Measurements from ENCODE around the gene PRSS27.
"Not testable (repeated sequence)": the region's sequence is repeated elsewhere in the genome, so short reads cannot be mapped to it uniquely, and the experiment has no call there.

PRSS27 gene

GRCh38 chr16:2707368-2708289 lies 12.4 kb downstream of the PRSS27 start:
- DNase-seq = no peak

GRCh38 chr16:2706611-2707311 lies 13.3 kb downstream of the PRSS27 start:
- no peak for DNase-seq

DNA sequence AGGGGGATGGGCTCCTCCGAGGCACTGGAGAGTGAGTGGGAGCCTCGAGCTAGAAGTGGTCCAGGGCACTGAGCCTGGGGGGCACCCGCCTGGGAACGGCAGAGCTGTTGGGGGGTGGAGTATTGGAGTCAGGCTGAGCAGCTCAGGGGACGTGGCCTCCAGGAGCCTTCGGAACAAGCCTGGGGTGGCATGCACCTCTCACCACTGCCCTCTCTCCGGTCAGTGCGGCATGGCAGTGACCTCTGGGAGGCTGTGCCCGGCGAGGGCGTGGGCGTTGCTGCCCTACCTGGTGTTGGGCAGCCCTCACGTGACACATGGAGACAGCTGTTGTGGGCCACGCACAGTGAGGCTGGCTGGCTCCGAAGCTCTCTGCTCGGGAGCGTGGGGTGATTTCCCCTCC lies 13.9 kb downstream of the PRSS27 start:
- no peak for DNase-seq

- no peak for DNase-seq
These were observed 14.7 kb downstream of the PRSS27 start for GRCh38 chr16:2705351-2705750.

GRCh38 chr16:2704983-2705275 lies 15.1 kb downstream of the PRSS27 start:
- no peak for DNase-seq

DNA sequence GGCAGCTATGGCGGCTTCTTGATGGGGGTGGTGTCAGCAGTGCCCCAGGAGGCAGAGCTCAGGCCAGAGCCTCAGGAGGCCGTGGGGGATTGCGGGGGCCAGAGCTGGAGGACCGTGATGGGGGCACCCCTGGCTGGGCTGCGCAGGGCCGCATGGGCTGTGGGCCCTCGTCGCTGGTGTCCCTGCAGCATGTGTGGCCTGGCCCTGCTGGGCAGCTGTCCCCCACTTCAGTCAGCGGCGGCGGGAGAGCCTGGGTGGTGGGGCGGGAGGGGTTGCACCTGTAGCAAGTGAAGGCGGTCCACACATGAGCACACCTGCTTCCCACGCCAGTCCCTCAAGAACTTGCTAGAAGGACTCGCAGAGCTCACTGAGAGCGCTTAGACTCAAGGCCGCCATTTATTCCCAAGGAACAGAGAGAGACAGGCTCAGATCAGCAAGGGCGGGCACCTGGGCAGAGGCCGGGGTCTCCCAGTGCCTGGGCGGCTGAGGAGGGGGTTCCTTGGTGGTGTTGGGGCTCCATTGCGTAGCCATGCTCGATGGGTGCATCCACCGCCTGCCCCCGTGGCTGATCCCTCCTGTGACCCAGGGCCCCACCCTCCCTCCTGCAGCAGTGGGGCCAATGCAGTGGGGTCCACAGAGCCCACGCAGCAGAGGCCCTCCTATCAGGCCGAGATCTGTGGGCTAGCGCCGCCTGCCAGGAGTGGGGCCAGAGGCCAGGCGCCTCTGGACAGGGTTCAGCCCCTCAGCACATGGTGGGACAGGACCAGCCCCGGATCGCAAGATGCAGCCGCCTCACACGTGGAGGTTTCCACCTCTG lies 15.7 kb downstream of the PRSS27 start:
- DNase-seq = no peak

DNA sequence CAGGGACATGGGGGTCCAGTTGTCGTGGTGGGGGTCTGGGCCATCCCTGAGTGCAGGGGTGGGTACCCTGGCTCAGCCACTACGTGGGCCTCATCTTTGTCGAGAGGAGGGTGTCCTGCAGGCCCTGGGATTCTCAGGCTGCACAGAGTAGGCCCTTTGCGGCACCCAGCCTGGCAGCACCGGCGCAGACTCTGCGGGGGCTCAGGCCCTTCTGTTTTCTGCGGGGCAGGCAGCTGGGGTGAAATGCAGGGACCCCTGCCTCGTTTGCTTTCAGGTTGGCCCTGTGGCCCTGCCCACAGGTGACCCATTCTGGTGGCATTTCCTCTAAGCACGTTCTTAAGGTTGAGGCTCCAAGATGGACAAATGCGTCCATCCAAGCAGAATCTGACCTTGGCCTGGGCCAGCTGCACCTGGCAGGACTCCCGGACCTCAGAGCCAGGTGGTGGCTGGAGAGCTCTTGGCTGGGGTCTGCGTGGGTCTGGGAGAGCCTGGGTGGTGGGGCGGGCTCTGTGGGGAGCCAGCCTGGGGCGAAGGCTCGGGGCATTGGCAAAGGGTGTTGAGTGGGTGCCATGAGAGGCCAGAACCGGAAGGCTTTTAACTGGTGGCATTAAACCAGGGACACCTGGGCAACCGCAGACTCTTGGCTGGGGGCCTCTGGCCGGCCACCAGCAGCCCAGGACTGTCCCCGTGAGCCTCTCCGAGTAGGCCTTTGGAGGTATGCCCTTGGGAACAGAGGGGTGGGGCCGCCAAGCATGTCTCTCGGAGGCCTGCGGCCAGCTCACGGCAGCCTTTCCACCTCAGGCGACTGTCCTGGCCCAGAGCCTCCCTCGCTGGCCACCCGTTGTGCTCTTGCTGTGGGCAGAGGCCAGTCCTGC lies 16.9 kb downstream of the PRSS27 start:
- no peak for DNase-seq

DNA sequence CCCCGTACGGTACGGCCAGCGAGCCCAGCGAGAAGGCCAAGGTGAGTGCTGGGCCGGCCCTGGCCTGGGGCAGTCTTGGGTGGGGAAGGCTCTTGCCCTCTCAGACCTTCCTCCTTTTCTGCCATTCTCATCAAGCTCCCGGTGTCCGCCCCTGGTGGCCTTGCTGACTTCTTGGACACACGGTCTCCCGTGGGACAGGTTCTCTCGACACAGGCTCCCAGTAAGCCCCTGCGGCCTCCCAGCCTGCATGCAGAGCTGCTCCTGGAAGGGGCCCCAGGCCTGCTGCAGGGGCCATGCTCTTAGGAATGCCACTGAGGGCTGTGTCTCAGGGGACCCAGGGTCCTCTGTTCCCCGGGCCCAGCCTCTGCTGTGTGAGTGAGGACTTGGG lies 17.6 kb downstream of the PRSS27 start:
- DNase-seq = no peak

- DNase-seq = no peak
These were observed 18.1 kb downstream of the PRSS27 start for GRCh38 chr16:2701713-2702437.

- no peak for DNase-seq
These were observed 18.8 kb downstream of the PRSS27 start for GRCh38 chr16:2701272-2701671.

GRCh38 chr16:2700786-2701185 lies 19.2 kb downstream of the PRSS27 start:
- DNase-seq = no peak

DNA sequence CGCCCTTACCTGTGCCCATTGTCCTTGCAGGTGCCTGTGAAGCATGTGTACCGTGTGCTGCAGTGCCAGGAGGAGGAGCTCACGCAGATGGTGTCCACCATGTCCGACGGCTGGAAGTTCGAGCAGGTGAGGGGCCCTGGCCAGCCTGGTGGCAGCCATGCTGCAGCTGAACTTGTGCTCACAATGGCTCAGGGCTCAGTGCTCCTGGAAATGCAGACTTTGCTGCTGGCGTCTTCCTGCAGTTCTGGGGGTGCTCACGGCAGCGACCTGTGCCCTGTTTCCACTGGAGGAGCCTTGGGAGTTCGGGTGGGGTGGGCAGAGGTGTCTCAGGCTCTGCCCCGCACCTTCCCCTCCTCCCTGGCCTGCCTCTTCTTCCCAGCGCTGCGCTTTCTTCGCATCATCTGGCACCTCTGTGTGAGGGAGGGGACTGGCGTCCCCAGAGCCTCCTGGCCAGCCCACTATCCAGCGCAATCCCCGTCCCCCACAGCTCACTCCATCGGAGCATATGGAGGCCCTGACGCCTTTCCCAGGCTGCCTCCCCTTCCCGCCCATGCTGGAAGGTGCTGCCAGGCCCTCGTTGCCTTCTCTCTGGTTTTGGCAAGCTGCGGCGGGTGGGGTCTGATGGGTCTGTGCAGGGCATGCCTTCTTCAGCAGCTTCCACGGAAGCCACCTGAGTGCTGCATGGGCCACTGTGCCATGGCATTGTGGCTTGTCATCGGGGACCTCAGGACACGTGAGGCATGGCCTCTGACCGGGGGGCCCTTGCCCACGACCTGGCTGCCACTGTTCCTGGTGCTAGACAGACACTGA lies 20.0 kb downstream of the PRSS27 start:
- DNase-seq = no peak

DNA sequence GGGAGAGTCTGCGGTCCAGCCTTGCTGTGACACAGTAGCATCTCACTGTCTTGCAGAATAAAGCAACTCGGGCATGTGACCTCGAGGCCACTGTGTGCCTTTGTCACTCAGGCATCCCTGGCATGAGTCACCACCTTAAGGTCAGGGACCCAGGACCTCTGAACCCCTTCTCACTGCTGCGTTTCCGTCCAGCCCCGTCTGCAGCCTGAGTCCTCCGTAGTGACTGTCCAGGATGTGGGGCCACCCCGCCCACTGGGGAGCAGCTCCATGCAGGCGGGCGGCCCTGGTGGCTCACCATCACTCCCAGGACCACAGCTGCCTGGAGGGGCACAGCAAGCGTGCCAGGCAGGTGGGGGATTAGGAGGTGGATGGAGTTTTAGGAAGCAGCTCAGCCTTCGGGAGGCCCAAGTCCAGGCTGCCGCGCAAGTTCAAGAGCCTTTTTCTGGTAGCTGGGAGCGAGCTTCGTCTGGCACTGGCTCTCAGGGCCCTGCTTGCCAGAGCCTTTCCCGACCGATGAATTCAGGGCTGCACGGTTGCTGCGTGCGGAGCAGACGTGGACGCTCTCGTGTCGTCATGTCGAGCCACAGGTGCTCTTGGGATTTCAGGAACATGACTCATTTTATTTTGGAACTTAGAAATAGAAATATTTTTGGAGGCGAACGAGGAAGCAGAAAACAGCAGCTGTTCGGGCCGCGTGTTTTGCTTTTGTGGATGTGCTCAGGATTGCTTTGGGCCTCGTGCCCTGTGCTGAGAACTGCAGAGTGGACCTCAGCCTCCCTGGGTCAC lies 20.9 kb downstream of the PRSS27 start:
- no peak for DNase-seq

DNA sequence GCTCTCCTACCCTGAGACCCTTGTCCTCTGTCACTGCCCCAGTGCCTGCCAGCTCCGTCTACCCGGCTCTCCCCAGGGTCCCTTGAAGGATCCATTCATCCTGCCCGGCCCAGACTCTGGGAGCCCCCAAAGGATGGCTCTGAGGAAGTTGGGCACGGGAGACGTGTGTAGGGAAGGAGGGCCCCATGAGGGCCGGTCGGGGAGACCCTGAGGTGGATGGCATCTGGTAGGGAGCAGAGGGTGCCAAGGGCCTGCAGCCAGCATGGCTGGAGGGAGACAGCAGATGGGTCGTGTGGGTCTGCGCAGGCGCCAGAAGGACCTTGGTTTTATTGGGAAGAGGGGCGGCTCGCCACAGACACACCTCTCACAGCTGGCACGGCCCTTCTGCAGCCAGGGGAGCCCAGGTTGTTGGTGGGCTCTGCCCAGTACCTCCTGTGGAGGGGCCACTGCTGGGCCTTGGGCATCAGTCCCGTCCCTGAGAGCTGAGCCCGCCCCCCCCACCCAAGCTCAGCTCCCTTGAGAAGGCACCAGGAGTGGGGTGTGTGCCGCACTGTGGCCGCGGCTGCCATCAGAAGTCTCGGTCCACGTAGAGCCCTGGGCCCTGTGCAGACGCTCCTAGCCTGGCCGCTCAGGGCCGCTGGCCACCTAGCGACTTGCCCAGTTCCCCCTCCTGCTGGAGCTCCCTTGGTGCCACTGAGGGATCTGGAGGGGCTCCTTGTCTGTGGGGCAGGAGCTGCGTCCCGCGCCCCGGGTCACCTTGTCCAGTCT lies 21.7 kb downstream of the PRSS27 start:
- DNase-seq = no peak

DNA sequence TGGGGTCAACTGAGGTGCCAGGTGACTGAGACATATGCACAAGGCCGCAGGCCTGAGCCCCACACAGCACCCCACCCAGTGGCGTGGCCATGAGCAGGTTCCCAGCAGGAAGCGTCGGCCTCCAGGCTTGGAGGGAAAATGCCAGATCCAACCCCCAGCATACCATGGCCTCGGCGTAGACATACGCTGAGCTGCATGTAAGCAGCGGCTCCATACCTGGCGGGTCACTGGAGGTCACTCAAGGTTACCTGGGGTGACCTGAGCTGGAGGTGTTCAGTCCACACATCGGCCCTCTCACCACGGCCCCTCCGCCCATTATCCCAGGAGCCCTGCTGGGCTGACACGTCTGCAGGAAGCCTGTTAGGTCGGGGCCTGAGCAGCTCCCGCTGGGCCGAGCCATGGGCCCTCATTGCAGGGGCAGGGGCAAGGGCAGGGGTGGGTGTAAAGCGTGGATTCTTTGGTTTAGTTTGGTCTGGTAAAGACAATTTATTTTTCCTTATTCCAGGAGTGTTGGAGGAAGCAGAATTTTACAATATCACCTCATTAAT lies 22.5 kb downstream of the PRSS27 start:
- no peak for DNase-seq

GRCh38 chr16:2696601-2697250 lies 23.3 kb downstream of the PRSS27 start:
- DNase-seq = not testable (repeated sequence)

GRCh38 chr16:2692948-2693651 lies 26.9 kb downstream of the PRSS27 start:
- no peak for DNase-seq

Measured in activated effector memory CD4-positive, alpha-beta T cell treated with anti-CD3 and anti-CD28 coated beads, Interleukin-2, amount 50 U/mL, for 16 hours (primary cell).